HG03095 (cell line): Measurements from ENCODE around the gene TMEM217.
A peak's percentile ranks its signal among the peaks of the same experiment; 100 is the strongest.

ENCODE experiments used
- ATAC-seq: cut with Tn5 transposase; IDR thresholded peaks from one replicate; pipeline ENCODE4 v1.9.1; 2021; ENCODE audit warnings: moderate library complexity; ENCODE audit not compliant: unreplicated experiment

TMEM217 gene

GRCh38 chr6:37244430-37245310, 13.3 kb downstream of the TMEM217 start:
- no peak for ATAC-seq

DNA sequence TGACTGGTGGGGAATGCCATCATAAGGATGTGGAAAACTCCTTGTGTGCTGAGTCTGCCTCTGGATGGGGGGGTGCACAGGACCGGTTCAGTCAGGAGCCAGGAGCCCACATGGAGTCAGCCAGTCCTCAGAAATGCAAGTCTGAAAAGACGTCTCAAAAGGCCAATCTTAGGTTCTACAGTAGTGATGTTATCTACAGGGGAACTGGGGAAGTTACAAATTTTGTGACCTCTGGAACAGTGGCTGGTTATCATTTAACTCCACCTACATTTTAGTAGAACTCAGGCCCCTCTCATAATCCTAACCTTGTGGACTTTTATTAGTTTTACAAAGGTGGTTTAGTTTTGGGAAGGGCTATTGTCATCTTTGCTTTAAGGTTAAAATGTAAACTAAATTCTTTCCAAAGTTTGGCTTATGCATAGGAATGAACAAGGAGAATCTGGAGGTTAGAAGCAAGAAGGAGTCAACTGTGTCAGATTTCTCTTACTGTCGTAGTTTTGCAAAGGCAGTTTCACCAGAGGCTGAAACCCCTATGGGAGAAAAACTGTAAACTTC, 14.1 kb downstream of the TMEM217 start:
- ATAC-seq = no peak

DNA sequence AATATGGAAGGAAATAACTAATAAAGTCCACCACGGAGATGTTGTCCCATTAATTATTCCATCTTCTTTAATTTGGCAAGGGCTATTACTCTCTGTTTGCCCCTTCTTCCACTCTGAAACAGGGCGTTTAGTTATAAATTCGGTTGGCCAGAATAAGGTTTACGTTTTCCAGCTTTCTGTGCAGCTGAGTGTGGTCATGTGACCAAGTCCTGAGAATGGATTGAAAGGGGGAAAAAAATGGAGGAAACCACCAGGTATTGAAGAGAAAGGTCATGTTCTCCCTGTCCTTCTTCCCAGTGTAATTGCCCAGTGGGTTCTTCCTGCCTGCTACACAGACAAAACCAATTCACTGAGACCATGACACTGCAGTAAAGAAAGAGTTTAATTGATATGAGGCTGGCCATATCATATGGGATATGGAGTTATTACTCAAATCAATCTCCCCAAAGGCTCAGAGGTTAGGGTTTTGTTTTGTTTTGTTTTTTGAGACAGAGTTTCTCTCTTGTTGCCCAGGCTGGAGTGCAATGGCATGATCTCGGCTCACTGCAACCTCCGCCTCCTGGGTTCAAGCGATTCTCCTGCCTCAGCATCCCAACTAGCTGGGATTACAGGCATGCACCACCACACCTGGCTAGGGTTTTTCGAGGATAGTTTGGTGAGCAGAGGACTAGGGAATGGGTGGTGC, 14.7 kb downstream of the TMEM217 start:
- ATAC-seq = no peak

DNA sequence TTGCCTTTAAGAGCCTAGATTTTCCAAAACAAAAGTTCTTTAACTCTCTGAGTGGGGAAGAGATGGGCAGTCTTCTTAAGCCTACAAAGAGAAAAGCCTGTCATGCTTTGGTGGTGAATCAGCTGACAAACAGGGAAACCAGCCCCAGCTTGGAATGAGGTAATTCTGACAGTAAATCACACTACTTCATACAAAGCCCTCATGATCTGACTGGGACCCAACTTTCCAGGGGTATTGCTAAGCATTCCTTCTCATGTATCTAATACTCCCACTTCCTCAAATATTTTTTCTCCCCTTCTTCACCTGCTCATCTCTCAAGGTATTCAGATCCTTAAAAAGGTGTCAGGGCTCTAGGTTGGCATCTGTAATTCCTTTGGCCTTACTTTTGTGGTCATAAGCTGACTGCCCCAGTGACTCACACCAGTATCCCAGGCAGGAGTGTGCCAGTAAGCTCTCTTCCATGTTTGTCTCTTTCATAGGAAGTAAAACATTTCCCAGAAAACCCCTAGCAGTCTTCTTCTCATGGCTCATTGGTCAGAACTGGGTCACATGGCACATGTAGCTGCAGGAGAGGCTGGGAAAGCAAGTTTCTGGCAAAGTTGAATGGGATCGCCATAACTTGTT, 15.4 kb downstream of the TMEM217 start:
- ATAC-seq = no peak

DNA sequence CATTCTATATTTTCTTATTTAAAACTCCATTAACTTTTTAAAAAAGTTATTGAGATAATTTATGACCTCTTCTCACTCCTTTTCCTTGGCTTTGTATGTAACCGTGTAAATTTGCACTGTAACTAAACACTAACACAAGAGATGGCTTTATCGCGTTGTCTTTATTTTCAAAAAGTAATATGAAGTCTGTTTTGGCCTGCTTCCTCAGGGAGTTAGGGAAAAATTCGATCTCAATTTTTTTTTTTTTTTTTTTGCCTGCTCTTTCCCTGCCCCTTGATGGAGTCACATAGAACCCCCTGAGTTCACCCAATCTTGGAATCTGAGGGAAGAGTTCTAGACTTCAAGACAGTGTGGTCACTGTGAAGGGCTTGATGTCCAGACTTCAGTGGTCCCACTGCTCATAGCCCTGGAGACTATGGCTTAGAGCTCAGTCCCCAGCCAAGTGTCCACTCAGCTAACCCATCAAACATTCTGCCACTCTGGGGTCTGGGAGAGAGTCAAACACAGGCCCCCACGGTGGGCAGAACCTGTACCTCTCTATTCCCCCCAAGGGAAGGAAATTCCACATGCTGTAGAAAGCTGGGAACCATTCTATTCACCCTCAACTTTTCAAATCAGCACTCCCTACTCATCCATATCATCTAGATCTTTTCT, 16.0 kb downstream of the TMEM217 start:
- no peak for ATAC-seq

GRCh38 chr6:37241131-37241530, 16.8 kb downstream of the TMEM217 start:
- ATAC-seq = no peak

- ATAC-seq = no peak
Measured at GRCh38 chr6:37239950-37240713, 17.8 kb downstream of the TMEM217 start.

- ATAC-seq = no peak
Measured at GRCh38 chr6:37239526-37239925, 18.4 kb downstream of the TMEM217 start.

DNA sequence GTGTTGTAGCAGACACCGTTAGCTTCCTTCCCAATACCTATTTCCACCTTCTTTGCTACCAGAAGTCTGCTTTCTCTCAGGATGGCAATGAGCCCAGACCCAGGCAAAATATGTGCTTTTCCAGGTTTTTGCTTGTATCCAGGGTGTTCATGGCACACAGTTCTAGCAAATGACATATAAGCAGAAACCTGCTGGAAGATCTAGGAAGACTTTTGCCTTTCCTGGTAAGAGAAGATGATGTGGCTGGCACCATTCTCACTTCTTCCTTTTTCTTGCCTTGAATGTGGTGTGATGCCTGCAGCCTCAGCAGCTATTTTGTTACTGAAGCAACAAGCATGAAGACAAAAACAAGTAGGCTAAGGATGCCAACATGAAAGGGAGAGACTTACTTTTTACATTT, 19.6 kb downstream of the TMEM217 start:
- no peak for ATAC-seq

DNA sequence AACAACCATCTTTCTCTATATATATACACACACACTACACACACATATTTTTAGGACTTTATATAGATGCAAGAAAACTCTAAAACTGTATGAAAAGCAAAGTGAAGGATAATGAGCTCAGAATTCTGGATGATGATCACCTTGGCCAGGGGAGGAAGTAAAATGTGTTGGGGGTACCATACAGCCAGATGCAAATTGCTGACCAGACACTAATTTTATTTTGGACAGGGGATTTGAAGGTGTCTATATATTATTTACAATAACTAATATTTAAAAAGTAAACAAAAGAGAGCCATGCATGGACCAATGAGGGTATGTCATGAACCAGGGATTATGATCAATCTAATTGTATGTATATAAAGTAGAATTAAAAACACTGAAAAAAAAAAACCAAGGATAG, 20.2 kb downstream of the TMEM217 start:
- no peak for ATAC-seq

- no peak for ATAC-seq
Measured at GRCh38 chr6:37236921-37237320, 21.0 kb downstream of the TMEM217 start.

DNA sequence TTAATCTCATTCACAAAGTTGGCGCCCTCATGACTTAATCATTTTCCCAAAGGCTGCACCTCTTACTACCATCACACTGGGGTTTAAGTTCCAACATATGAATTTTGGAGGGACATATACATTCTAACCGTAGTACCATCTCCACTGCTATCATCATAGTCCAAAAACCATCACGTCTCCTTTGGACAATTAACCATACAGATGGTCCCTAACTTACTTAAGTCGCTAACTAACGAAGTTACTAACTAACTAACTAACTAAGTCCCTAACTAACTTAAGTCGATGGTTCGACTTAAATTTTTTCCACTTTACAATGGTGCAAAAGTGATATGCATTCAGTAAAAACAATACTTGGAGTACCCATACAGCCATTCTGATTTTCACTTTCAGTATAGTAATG, 24.4 kb downstream of the TMEM217 start:
- ATAC-seq = no peak

- no peak for ATAC-seq
Measured at GRCh38 chr6:37232430-37233017, 25.4 kb downstream of the TMEM217 start.

DNA sequence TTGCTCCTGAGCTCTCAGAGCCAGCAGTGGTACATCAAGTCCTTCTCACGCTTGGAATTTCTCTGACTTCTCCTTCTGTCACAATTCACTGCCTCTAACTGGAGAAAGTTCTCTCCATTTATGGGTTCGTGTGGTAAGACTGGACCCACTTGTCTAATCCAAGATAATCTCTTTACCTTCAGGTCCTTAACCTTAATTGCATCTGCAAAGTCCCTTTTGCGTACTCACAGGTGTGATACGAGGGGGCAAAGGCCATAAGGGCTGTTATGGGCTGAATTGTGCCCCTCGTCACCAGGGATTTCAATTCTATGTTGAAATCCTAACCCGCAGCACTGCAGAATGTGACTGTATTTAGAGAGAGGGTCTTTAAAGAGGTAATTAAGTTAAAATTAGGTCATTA, 27.8 kb downstream of the TMEM217 start:
- ATAC-seq = no peak

- no peak for ATAC-seq
Measured at GRCh38 chr6:37225350-37226169, 32.4 kb downstream of the TMEM217 start.

GRCh38 chr6:37222992-37223391, 35.0 kb downstream of the TMEM217 start:
- no peak for ATAC-seq

DNA sequence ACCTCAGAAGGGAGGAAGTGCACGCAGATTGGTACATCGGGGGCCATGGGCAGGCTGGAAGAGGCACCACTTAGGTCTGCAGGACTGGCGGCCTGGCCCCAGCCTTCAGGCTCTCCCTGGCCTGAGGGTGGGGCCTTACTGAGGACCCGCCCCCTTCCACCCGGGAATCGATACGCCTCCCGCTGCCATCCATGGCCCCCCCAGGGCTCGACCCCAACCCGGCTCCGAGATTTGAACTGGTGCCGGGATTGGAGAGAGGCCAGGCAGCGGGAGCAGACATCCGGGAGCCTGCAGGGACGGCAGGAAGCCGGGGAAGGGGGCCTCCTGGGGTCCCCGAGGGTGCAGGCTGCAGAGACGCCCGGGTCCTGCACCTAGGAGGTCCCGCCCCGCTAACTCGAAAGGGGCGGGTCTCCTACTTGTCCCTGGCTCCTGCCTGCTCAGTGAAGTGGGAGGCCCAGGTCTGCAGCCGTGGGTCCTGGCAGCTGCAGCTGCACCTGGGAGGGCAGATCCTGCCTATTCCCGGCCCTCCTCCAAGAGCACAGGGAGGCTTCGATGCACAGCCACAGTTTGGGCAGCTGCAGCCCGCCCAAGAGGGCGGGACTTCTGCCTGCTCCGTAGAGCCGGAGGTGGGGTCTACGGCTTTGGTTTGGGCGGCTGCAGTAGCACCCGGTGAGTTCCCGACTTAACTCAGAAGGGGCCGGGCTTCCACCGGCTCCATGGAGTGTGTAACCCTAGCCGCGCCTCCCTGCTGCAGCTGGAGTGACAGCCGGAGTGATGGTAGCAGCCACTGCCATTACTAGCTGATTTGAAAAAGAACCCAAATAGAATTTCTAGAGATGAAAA, 35.6 kb downstream of the TMEM217 start:
- peak; percentile 88 for ATAC-seq

GRCh38 chr6:37221585-37222124, 36.3 kb downstream of the TMEM217 start:
- ATAC-seq = peak; percentile 4
